GM23338 (cell line): Measurements from ENCODE around the gene ERP27. TPM values are rescaled to one million over a fixed set of nuclear protein-coding genes. Genes with fewer than 3 reads are reported as not detected.

Source experiments
- ATAC-seq: fragments of 200-7000 bp; cut with Tn5 transposase; 3 replicates; pipeline ENCODE4 v1.9.1; 2020
- DNase-seq: peaks from one replicate; pipeline ENCODE4 v3.0.0-alpha.2; 2015; ENCODE audit warnings: low spot score
- H2AFZ ChIP-seq: fragments of 200-600 bp; sonication (generic); 2 replicates; pipeline ENCODE4 v1.8.0; 2016; ENCODE audit warnings: antibody characterized with exemption, mild to moderate bottlenecking, moderate library complexity
- H3F3A ChIP-seq: fragments of 200-600 bp; sonication (generic); replicated peaks from 2 replicates; pipeline ENCODE4 v1.8.0; 2017; ENCODE audit warnings: antibody characterized with exemption, mixed run types, low read depth
- H3K27ac ChIP-seq: fragments of 200-600 bp; sonication (generic); 2 replicates; pipeline ENCODE4 v1.6.1; 2016; ENCODE audit warnings: low read depth
- H3K27me3 ChIP-seq: fragments of 200-600 bp; sonication (generic); 2 replicates; pipeline ENCODE4 v1.8.0; 2016; ENCODE audit warnings: mild to moderate bottlenecking, mixed run types, moderate library complexity; ENCODE audit not compliant: insufficient read depth
- H3K36me3 ChIP-seq: fragments of 200-600 bp; sonication (generic); 2 replicates; pipeline ENCODE4 v1.8.0; 2016; ENCODE audit warnings: mild to moderate bottlenecking; ENCODE audit not compliant: insufficient read depth
- H3K4me1 ChIP-seq: fragments of 200-600 bp; sonication (generic); 2 replicates; pipeline ENCODE4 v1.8.0; 2016; ENCODE audit warnings: mild to moderate bottlenecking, moderate library complexity; ENCODE audit not compliant: insufficient read depth
- H3K4me2 ChIP-seq: fragments of 200-600 bp; sonication (generic); 2 replicates; pipeline ENCODE4 v1.7.1; 2017; ENCODE audit warnings: mixed run types
- H3K4me3 ChIP-seq: fragments of 200-600 bp; sonication (generic); 2 replicates; pipeline ENCODE4 v1.6.1; 2016; ENCODE audit warnings: mixed run types
- H3K79me2 ChIP-seq: fragments of 200-600 bp; sonication (generic); replicated peaks from 2 replicates; pipeline ENCODE4 v1.8.0; 2017; ENCODE audit warnings: mild to moderate bottlenecking; ENCODE audit not compliant: insufficient read depth
- H3K9me2 ChIP-seq: fragments of 200-600 bp; sonication (generic); 2 replicates; pipeline ENCODE4 v1.8.0; 2017; ENCODE audit not compliant: insufficient read depth
- H4K20me1 ChIP-seq: fragments of 200-600 bp; sonication (generic); replicated peaks from 2 replicates; pipeline ENCODE4 v1.8.0; 2017; ENCODE audit warnings: mild to moderate bottlenecking; ENCODE audit not compliant: insufficient read depth
- H3K27ac Mint-ChIP-seq: 2 replicates; pipeline ENCODE4 v1.8.0; 2020; ENCODE audit warnings: inconsistent platforms, mild to moderate bottlenecking, moderate library complexity, mixed read lengths
- H3K27me3 Mint-ChIP-seq: 3 replicates; pipeline ENCODE4 v1.8.0; 2022; ENCODE audit warnings: low read depth, mild to moderate bottlenecking, moderate library complexity, mixed read lengths, inconsistent platforms; ENCODE audit not compliant: insufficient read depth, poor library complexity
- H3K36me3 Mint-ChIP-seq: 3 replicates; pipeline ENCODE4 v1.8.0; 2021; ENCODE audit warnings: low read depth, mild to moderate bottlenecking, inconsistent platforms, moderate library complexity, mixed read lengths
- H3K4me1 Mint-ChIP-seq: 3 replicates; pipeline ENCODE4 v1.8.0; 2020; ENCODE audit warnings: mild to moderate bottlenecking, inconsistent platforms, mixed read lengths
- H3K4me3 Mint-ChIP-seq: 3 replicates; pipeline ENCODE4 v1.8.0; 2021; ENCODE audit warnings: moderate library complexity, mild to moderate bottlenecking, inconsistent platforms, mixed read lengths
- H3K9me3 Mint-ChIP-seq: 3 replicates; pipeline ENCODE4 v1.8.0; 2020; ENCODE audit warnings: moderate library complexity, mild to moderate bottlenecking, inconsistent platforms, mixed read lengths
- CREB1 ChIP-seq: fragments of 250-450 bp; sonication (Bioruptor Pico); IDR thresholded peaks from 2 replicates; pipeline ENCODE4 v1.5.0; 2020; ENCODE audit warnings: low read depth, mild to moderate bottlenecking, moderate library complexity
- EZH2 ChIP-seq: fragments of 200-600 bp; sonication (generic); IDR thresholded peaks from one replicate; pipeline ENCODE4 v1.8.0; 2017; ENCODE audit warnings: antibody characterized with exemption, mild to moderate bottlenecking, low read depth; ENCODE audit not compliant: unreplicated experiment
- JUNB ChIP-seq: IDR thresholded peaks from one replicate; pipeline ENCODE4 v1.6.1; 2016; ENCODE audit warnings: antibody characterized with exemption; ENCODE audit not compliant: unreplicated experiment
- NANOG ChIP-seq: IDR thresholded peaks from 2 replicates; pipeline ENCODE4 v1.6.1; 2016; ENCODE audit warnings: antibody characterized with exemption, borderline replicate concordance
- ZNF114 ChIP-seq: fragments of 250-450 bp; sonication (Bioruptor Pico); IDR thresholded peaks from 2 replicates; pipeline ENCODE4 v1.5.0; 2020; ENCODE audit warnings: mild to moderate bottlenecking, moderate library complexity
- polyA plus RNA-seq: library from polyadenylated mRNA; unstranded; fragments of >200 nt; fragmentation: Nextera tagmentation; extraction: Ambion mirVana; gene quantifications from 2 replicates; pipeline ENCODE4 v1.2.1, GENCODE V29; 2016
- total RNA-seq: library from RNA; depleted of rRNA; stranded (reverse); fragments of >200 nt; shearing (Covaris generic); gene quantifications from 2 replicates; pipeline ENCODE4 v1.2.3, GENCODE V29; 2014
- TF ChIP-seq, protein P1 (sequence below): fragments of 250-450 bp; sonication (Bioruptor Pico); IDR thresholded peaks from 2 replicates; pipeline ENCODE4 v1.5.0; 2020; ENCODE audit warnings: mild to moderate bottlenecking, moderate library complexity
- TF ChIP-seq, protein P2 (sequence below), 2 experiments: fragments of 200-600 bp in 1 of 2; sonication (generic) in 1 of 2; conservative IDR thresholded peaks; 2 replicates each; pipeline versions ENCODE4 v1.5.1 to v1.6.1; 2016 to 2017; ENCODE audit warnings: antibody characterized with exemption in 2 of 2, low read depth in 2 of 2, mild to moderate bottlenecking in 2 of 2, moderate library complexity in 1 of 2
- TF ChIP-seq, protein P3 (sequence below): IDR thresholded peaks from one replicate; pipeline ENCODE4 v1.6.1; 2018; ENCODE audit warnings: antibody characterized with exemption; ENCODE audit not compliant: unreplicated experiment
- TF ChIP-seq, protein P4 (sequence below): IDR thresholded peaks from 2 replicates; pipeline ENCODE4 v1.6.1; 2016; ENCODE audit warnings: antibody characterized with exemption

The ERP27 gene
- total and polyA plus RNA-seq, 2 experiments from 2014 or later = not detected

DNA sequence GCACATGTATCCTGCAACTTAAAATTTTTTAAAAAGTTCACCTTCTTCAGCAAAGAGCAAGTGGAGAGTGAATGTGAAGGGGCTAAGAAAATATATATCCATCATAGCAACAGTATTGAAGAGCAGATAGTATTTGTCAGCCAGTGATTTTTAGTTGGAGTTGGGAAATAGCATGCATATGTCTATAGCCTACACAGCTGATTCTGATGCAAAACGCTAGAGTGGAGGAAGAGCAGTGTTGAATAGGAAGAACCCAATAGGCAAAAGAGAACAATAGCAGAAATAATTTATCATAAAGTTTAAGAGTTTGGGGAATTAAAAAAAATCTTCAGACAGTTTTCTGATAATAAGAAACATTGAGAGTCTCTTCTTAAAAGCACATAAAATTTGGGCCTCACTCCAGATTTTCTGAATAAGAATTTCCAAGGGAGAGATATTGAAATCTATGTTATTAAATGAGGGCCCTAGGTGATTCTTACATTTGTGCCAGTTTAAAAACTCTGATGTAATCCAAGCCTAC lies 46.5 kb upstream of the ERP27 start:
- Mint-ChIP-seq H3K27me3 (no peaks in the 10 kb centered on the region), H3K9me3 (no peaks in the 10 kb centered on the region; the same call in 2 of the 3 replicates), H3K4me3 (no peak overlapping the region), H3K4me1 (peaks cover 5% of the 10 kb centered on the region; the same call in 1 of the 3 replicates), H3K36me3 (no peaks in the 10 kb centered on the region), H3K27ac (no peak overlapping the region)
- no peak overlapping the region for H3K4me3 ChIP-seq
- ATAC-seq (no peak), DNase-seq (no peak)
- no peak overlapping the region for H3K4me2 ChIP-seq
- H3K27me3 ChIP-seq = no peaks in the 10 kb centered on the region
- no peak for TF ChIP-seq EZH2
- TF ChIP-seq NANOG = no peak
- no peak for TF ChIP-seq CREB1 (CRISPR knock-in tag)
- no peak for TF ChIP-seq ZNF114 (CRISPR knock-in tag)
- TF ChIP-seq, protein P1, sequence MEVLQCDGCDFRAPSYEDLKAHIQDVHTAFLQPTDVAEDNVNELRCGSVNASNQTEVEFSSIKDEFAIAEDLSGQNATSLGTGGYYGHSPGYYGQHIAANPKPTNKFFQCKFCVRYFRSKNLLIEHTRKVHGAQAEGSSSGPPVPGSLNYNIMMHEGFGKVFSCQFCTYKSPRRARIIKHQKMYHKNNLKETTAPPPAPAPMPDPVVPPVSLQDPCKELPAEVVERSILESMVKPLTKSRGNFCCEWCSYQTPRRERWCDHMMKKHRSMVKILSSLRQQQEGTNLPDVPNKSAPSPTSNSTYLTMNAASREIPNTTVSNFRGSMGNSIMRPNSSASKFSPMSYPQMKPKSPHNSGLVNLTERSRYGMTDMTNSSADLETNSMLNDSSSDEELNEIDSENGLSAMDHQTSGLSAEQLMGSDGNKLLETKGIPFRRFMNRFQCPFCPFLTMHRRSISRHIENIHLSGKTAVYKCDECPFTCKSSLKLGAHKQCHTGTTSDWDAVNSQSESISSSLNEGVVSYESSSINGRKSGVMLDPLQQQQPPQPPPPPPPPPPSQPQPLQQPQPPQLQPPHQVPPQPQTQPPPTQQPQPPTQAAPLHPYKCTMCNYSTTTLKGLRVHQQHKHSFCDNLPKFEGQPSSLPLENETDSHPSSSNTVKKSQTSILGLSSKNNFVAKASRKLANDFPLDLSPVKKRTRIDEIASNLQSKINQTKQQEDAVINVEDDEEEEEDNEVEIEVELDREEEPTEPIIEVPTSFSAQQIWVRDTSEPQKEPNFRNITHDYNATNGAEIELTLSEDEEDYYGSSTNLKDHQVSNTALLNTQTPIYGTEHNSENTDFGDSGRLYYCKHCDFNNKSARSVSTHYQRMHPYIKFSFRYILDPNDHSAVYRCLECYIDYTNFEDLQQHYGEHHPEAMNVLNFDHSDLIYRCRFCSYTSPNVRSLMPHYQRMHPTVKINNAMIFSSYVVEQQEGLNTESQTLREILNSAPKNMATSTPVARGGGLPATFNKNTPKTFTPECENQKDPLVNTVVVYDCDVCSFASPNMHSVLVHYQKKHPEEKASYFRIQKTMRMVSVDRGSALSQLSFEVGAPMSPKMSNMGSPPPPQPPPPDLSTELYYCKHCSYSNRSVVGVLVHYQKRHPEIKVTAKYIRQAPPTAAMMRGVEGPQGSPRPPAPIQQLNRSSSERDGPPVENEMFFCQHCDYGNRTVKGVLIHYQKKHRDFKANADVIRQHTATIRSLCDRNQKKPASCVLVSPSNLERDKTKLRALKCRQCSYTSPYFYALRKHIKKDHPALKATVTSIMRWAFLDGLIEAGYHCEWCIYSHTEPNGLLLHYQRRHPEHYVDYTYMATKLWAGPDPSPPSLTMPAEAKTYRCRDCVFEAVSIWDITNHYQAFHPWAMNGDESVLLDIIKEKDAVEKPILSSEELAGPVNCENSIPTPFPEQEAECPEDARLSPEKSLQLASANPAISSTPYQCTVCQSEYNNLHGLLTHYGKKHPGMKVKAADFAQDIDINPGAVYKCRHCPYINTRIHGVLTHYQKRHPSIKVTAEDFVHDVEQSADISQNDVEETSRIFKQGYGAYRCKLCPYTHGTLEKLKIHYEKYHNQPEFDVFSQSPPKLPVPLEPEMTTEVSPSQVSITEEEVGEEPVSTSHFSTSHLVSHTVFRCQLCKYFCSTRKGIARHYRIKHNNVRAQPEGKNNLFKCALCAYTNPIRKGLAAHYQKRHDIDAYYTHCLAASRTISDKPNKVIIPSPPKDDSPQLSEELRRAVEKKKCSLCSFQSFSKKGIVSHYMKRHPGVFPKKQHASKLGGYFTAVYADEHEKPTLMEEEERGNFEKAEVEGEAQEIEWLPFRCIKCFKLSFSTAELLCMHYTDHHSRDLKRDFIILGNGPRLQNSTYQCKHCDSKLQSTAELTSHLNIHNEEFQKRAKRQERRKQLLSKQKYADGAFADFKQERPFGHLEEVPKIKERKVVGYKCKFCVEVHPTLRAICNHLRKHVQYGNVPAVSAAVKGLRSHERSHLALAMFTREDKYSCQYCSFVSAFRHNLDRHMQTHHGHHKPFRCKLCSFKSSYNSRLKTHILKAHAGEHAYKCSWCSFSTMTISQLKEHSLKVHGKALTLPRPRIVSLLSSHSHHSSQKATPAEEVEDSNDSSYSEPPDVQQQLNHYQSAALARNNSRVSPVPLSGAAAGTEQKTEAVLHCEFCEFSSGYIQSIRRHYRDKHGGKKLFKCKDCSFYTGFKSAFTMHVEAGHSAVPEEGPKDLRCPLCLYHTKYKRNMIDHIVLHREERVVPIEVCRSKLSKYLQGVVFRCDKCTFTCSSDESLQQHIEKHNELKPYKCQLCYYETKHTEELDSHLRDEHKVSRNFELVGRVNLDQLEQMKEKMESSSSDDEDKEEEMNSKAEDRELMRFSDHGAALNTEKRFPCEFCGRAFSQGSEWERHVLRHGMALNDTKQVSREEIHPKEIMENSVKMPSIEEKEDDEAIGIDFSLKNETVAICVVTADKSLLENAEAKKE (CRISPR knock-in tag) = no peak
- TF ChIP-seq, protein P2, sequence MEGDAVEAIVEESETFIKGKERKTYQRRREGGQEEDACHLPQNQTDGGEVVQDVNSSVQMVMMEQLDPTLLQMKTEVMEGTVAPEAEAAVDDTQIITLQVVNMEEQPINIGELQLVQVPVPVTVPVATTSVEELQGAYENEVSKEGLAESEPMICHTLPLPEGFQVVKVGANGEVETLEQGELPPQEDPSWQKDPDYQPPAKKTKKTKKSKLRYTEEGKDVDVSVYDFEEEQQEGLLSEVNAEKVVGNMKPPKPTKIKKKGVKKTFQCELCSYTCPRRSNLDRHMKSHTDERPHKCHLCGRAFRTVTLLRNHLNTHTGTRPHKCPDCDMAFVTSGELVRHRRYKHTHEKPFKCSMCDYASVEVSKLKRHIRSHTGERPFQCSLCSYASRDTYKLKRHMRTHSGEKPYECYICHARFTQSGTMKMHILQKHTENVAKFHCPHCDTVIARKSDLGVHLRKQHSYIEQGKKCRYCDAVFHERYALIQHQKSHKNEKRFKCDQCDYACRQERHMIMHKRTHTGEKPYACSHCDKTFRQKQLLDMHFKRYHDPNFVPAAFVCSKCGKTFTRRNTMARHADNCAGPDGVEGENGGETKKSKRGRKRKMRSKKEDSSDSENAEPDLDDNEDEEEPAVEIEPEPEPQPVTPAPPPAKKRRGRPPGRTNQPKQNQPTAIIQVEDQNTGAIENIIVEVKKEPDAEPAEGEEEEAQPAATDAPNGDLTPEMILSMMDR (conservative IDR thresholded peaks at IDR 0.05; ENCODE audit: low read depth in 2 of 2) = no peak
- TF ChIP-seq JUNB = no peak
- TF ChIP-seq, protein P3, sequence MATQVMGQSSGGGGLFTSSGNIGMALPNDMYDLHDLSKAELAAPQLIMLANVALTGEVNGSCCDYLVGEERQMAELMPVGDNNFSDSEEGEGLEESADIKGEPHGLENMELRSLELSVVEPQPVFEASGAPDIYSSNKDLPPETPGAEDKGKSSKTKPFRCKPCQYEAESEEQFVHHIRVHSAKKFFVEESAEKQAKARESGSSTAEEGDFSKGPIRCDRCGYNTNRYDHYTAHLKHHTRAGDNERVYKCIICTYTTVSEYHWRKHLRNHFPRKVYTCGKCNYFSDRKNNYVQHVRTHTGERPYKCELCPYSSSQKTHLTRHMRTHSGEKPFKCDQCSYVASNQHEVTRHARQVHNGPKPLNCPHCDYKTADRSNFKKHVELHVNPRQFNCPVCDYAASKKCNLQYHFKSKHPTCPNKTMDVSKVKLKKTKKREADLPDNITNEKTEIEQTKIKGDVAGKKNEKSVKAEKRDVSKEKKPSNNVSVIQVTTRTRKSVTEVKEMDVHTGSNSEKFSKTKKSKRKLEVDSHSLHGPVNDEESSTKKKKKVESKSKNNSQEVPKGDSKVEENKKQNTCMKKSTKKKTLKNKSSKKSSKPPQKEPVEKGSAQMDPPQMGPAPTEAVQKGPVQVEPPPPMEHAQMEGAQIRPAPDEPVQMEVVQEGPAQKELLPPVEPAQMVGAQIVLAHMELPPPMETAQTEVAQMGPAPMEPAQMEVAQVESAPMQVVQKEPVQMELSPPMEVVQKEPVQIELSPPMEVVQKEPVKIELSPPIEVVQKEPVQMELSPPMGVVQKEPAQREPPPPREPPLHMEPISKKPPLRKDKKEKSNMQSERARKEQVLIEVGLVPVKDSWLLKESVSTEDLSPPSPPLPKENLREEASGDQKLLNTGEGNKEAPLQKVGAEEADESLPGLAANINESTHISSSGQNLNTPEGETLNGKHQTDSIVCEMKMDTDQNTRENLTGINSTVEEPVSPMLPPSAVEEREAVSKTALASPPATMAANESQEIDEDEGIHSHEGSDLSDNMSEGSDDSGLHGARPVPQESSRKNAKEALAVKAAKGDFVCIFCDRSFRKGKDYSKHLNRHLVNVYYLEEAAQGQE = no peak
- TF ChIP-seq, protein P4, sequence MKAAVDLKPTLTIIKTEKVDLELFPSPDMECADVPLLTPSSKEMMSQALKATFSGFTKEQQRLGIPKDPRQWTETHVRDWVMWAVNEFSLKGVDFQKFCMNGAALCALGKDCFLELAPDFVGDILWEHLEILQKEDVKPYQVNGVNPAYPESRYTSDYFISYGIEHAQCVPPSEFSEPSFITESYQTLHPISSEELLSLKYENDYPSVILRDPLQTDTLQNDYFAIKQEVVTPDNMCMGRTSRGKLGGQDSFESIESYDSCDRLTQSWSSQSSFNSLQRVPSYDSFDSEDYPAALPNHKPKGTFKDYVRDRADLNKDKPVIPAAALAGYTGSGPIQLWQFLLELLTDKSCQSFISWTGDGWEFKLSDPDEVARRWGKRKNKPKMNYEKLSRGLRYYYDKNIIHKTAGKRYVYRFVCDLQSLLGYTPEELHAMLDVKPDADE = no peak
- no peak overlapping the region for H2AFZ ChIP-seq
- H3K36me3 ChIP-seq = no peaks in the 10 kb centered on the region
- no peak overlapping the region for H3K27ac ChIP-seq
- no peaks in the 10 kb centered on the region for H3F3A ChIP-seq
- no peaks in the 10 kb centered on the region for H3K4me1 ChIP-seq
- no peaks in the 10 kb centered on the region for H4K20me1 ChIP-seq
- no peaks in the 10 kb centered on the region for H3K79me2 ChIP-seq
- no peaks in the 10 kb centered on the region for H3K9me2 ChIP-seq
